HEK293 (cell line): Measurements from ENCODE around the gene FMN1.

ENCODE experiments used
- CTCF ChIA-PET: fragments of 350-600 bp; formaldehyde crosslinking; extraction: SDS; loops from one replicate; lab custom pipeline; 2021; ENCODE audit warnings: antibody characterized with exemption; lab: Yijun Ruan, JAX
- POLR2A ChIA-PET: fragments of 300-600 bp; formaldehyde crosslinking; extraction: SDS; loops from one replicate; lab custom pipeline; 2020; ENCODE audit warnings: antibody characterized with exemption, inconsistent platforms; lab: Yijun Ruan, JAX
- H3K27ac ChIP-seq: fragments of 200-500 bp; sonication (Bioruptor generic); 2 replicates; pipeline ENCODE4 v1.5.1; 2014; ENCODE audit warnings: low read depth, low read length, control low read depth, inconsistent platforms; ENCODE audit errors: extremely low read depth
- H3K36me3 ChIP-seq, 2 experiments: fragments of 200-500 bp in 1 of 2; sonication (Bioruptor generic) in 1 of 2; 1 replicate in 1 of 2; 2 replicates in 1 of 2; pipeline ENCODE4 v1.5.1; 2014 to 2017; ENCODE audit warnings: inconsistent platforms in 2 of 2, low read length in 2 of 2; ENCODE audit not compliant: control insufficient read depth in 2 of 2, insufficient read depth in 1 of 2
- H3K4me1 ChIP-seq: fragments of 200-500 bp; sonication (Bioruptor generic); 2 replicates; pipeline ENCODE4 v1.5.1; 2014; ENCODE audit warnings: mild to moderate bottlenecking, low read length, inconsistent platforms; ENCODE audit not compliant: control insufficient read depth, insufficient read depth
- H3K4me3 ChIP-seq: 2 replicates; pipeline ENCODE4 v1.5.1; 2011; ENCODE audit warnings: low read depth, mild to moderate bottlenecking, control low read depth, low read length, moderate library complexity
- H3K9me3 ChIP-seq: fragments of 200-500 bp; sonication (Bioruptor generic); 2 replicates; pipeline ENCODE4 v1.5.1; 2014; ENCODE audit warnings: low read depth, low read length, inconsistent platforms; ENCODE audit not compliant: control insufficient read depth, insufficient read depth
- EGR2 ChIP-seq: fragments of 450-650 bp; formaldehyde crosslinking; IDR thresholded peaks from 2 replicates; pipeline ENCODE4 v1.5.1; 2016; ENCODE audit warnings: low read depth, missing biosample characterization, missing genetic modification characterization
- GLI4 ChIP-seq: fragments of 450-650 bp; formaldehyde crosslinking; IDR thresholded peaks from 2 replicates; pipeline ENCODE4 v1.5.1; 2016; ENCODE audit warnings: missing biosample characterization, missing genetic modification characterization
- KLF1 ChIP-seq: fragments of 450-650 bp; formaldehyde crosslinking; IDR thresholded peaks from 2 replicates; pipeline ENCODE4 v1.5.1; 2016; ENCODE audit warnings: missing biosample characterization, missing genetic modification characterization
- KLF9 ChIP-seq: fragments of 450-650 bp; formaldehyde crosslinking; IDR thresholded peaks from 2 replicates; pipeline ENCODE4 v1.5.1; 2016; ENCODE audit warnings: missing biosample characterization, missing genetic modification characterization, low read depth
- WT1 ChIP-seq: fragments of 450-650 bp; formaldehyde crosslinking; IDR thresholded peaks from 2 replicates; pipeline ENCODE4 v1.5.1; 2016; ENCODE audit warnings: missing biosample characterization, missing genetic modification characterization
- ZBTB20 ChIP-seq: fragments of 450-650 bp; formaldehyde crosslinking; IDR thresholded peaks from 2 replicates; pipeline ENCODE4 v1.5.1; 2016; ENCODE audit warnings: missing biosample characterization, missing genetic modification characterization
- ZFP69B ChIP-seq: fragments of 450-650 bp; formaldehyde crosslinking; IDR thresholded peaks from 2 replicates; pipeline ENCODE4 v1.5.1; 2016; ENCODE audit warnings: missing biosample characterization, missing genetic modification characterization
- ZNF157 ChIP-seq: fragments of 450-650 bp; formaldehyde crosslinking; IDR thresholded peaks from 2 replicates; pipeline ENCODE4 v1.5.1; 2016; ENCODE audit warnings: missing biosample characterization, missing genetic modification characterization
- ZNF174 ChIP-seq: fragments of 450-650 bp; formaldehyde crosslinking; IDR thresholded peaks from 2 replicates; pipeline ENCODE4 v1.5.0; 2017; ENCODE audit warnings: missing biosample characterization, mild to moderate bottlenecking, missing genetic modification characterization
- ZNF184 ChIP-seq: fragments of 450-650 bp; IDR thresholded peaks from 2 replicates; pipeline ENCODE4 v1.5.1; 2018; ENCODE audit warnings: missing biosample characterization, mild to moderate bottlenecking, missing genetic modification characterization
- ZNF2 ChIP-seq: fragments of 450-650 bp; formaldehyde crosslinking; IDR thresholded peaks from 2 replicates; pipeline ENCODE4 v1.5.1; 2016; ENCODE audit warnings: missing biosample characterization, missing genetic modification characterization
- ZNF211 ChIP-seq: fragments of 450-650 bp; formaldehyde crosslinking; IDR thresholded peaks from 2 replicates; pipeline ENCODE4 v1.5.1; 2016; ENCODE audit warnings: low read depth, missing biosample characterization, missing genetic modification characterization
- ZNF223 ChIP-seq: fragments of 450-650 bp; formaldehyde crosslinking; IDR thresholded peaks from 2 replicates; pipeline ENCODE4 v1.5.1; 2016; ENCODE audit warnings: missing biosample characterization, missing genetic modification characterization
- ZNF48 ChIP-seq: fragments of 450-650 bp; formaldehyde crosslinking; IDR thresholded peaks from 2 replicates; pipeline ENCODE4 v1.5.1; 2016; ENCODE audit warnings: missing biosample characterization, missing genetic modification characterization
- ZNF521 ChIP-seq: fragments of 450-650 bp; formaldehyde crosslinking; IDR thresholded peaks from 2 replicates; pipeline ENCODE4 v1.5.1; 2017; ENCODE audit warnings: missing biosample characterization, mild to moderate bottlenecking, missing genetic modification characterization
- ZNF596 ChIP-seq: fragments of 450-650 bp; IDR thresholded peaks from 2 replicates; pipeline ENCODE4 v1.5.0; 2018; ENCODE audit warnings: missing biosample characterization, mild to moderate bottlenecking, missing genetic modification characterization, moderate library complexity
- ZNF600 ChIP-seq: fragments of 450-650 bp; formaldehyde crosslinking; IDR thresholded peaks from 2 replicates; pipeline ENCODE4 v1.5.1; 2016; ENCODE audit warnings: missing biosample characterization, missing genetic modification characterization
- ZNF623 ChIP-seq: fragments of 450-650 bp; formaldehyde crosslinking; IDR thresholded peaks from 2 replicates; pipeline ENCODE4 v1.5.1; 2016; ENCODE audit warnings: missing biosample characterization, missing genetic modification characterization
- ZNF654 ChIP-seq: fragments of 450-650 bp; formaldehyde crosslinking; IDR thresholded peaks from 2 replicates; pipeline ENCODE4 v1.5.1; 2016; ENCODE audit warnings: low read depth, missing biosample characterization, missing genetic modification characterization
- ZSCAN16 ChIP-seq: fragments of 450-650 bp; formaldehyde crosslinking; IDR thresholded peaks from 2 replicates; pipeline ENCODE4 v1.5.1; 2016; ENCODE audit warnings: missing biosample characterization, missing genetic modification characterization
- TF ChIP-seq, protein P1 (sequence below): fragments of 450-650 bp; formaldehyde crosslinking; IDR thresholded peaks from 2 replicates; pipeline ENCODE4 v1.5.1; 2016; ENCODE audit warnings: missing biosample characterization, missing genetic modification characterization
- TF ChIP-seq, protein P2 (sequence below): fragments of 450-650 bp; formaldehyde crosslinking; IDR thresholded peaks from 2 replicates; pipeline ENCODE4 v1.5.1; 2016; ENCODE audit warnings: missing biosample characterization, missing genetic modification characterization, borderline replicate concordance
- TF ChIP-seq, protein P3 (sequence below): fragments of 450-650 bp; formaldehyde crosslinking; IDR thresholded peaks from 2 replicates; pipeline ENCODE4 v1.5.1; 2016; ENCODE audit warnings: missing biosample characterization, missing genetic modification characterization
- TF ChIP-seq, protein P4 (sequence below): sonication (generic); formaldehyde crosslinking; IDR thresholded peaks from 2 replicates; pipeline ENCODE4 v1.8.1; 2022; ENCODE audit warnings: mild to moderate bottlenecking, moderate library complexity, missing genetic modification reagents

Gene FMN1

DNA sequence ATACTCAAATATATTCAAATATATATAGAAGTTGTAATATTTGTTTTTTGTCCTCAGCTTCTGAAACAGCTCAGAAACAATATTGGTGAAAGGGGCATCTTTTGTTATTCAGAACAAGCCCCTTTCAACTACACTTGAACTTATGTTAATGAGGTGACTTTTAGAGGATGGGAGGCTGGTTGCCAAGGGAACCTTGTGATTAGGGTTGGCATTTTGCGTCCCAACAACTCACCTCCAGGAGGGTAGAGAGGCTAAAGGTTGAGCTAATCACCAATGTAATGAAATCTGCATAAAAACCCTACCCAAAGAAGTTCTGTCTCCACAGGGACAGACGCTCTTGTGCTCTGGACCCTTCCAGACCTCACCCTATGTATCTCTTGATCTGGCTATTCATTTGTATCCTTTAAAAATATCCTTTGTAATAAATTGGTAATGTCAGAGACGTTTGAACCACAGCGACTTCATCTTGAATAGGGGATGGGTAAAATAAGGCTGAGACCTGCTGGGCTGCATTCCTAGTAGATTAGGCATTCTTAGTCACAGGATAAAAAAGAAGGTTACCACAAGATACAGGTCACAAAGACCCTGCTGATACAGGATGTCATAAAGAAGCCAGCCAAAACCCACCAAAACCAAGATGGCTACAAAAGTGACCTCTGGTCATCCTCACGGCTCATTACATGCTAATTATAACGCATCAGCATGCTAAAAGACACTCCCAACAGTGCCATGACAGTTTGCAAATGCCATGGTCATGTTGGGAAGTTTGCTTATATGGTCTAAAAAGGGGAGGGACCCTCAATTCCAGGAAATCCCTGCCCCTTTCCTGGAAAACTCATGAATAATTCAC lies 111.1 kb downstream of the FMN1 start:
- Histone ChIP-seq H3K27ac (no peak overlapping the region), H3K4me3 (no peak overlapping the region), H3K36me3 (no peaks in the 10 kb centered on the region), H3K9me3 (no peaks in the 10 kb centered on the region), H3K4me1 (no peaks in the 10 kb centered on the region)
- ChIA-PET POLR2A (no interaction called here), CTCF (interaction anchor here (0.6 to 13.3 kb wide), 4 partner anchors 11 to 56 kb away, joined by 3 to 185 read pairs (median 3); no protein-coding TSS in a partner anchor)
- TF ChIP-seq EGR2 (tag by site-specific recombination): no peak
- no peak for TF ChIP-seq ZNF623 (tag by site-specific recombination)
- TF ChIP-seq ZFP69B (tag by site-specific recombination): no peak
- TF ChIP-seq ZNF2 (tag by site-specific recombination): no peak

DNA sequence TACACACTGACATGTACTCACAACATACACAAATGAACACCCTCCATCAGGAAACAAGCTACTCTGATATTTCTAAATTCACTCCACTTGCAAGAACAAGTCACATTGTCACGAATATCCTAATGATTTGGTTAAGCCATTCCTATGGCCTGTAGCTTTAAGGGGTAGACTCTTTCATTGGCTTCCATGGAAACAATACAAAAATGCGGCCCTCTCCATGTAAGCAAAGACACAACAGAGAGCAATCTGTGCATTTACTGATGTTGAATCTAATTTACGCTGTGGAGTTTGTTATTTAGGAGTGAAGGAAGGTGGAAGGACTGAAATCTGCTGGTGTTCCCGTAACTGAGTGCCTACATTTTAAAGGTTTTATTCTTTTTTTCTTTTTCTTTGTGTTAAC lies 114.5 kb downstream of the FMN1 start:
- POLR2A ChIA-PET: no interaction called here
- H3K36me3 ChIP-seq: no peaks in the 10 kb centered on the region
- no peaks in the 10 kb centered on the region for H3K4me1 ChIP-seq
- no peak for TF ChIP-seq ZFP69B (tag by site-specific recombination)
- no peak for TF ChIP-seq KLF1 (tag by site-specific recombination)
- no peak for TF ChIP-seq ZNF223 (tag by site-specific recombination)
- TF ChIP-seq ZNF521: no peak
- no peak for TF ChIP-seq ZNF48 (tag by site-specific recombination)
- TF ChIP-seq, protein P1, sequence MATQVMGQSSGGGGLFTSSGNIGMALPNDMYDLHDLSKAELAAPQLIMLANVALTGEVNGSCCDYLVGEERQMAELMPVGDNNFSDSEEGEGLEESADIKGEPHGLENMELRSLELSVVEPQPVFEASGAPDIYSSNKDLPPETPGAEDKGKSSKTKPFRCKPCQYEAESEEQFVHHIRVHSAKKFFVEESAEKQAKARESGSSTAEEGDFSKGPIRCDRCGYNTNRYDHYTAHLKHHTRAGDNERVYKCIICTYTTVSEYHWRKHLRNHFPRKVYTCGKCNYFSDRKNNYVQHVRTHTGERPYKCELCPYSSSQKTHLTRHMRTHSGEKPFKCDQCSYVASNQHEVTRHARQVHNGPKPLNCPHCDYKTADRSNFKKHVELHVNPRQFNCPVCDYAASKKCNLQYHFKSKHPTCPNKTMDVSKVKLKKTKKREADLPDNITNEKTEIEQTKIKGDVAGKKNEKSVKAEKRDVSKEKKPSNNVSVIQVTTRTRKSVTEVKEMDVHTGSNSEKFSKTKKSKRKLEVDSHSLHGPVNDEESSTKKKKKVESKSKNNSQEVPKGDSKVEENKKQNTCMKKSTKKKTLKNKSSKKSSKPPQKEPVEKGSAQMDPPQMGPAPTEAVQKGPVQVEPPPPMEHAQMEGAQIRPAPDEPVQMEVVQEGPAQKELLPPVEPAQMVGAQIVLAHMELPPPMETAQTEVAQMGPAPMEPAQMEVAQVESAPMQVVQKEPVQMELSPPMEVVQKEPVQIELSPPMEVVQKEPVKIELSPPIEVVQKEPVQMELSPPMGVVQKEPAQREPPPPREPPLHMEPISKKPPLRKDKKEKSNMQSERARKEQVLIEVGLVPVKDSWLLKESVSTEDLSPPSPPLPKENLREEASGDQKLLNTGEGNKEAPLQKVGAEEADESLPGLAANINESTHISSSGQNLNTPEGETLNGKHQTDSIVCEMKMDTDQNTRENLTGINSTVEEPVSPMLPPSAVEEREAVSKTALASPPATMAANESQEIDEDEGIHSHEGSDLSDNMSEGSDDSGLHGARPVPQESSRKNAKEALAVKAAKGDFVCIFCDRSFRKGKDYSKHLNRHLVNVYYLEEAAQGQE (tag by site-specific recombination): no peak
- TF ChIP-seq ZNF174 (tag by site-specific recombination): no peak
- TF ChIP-seq, protein P2, sequence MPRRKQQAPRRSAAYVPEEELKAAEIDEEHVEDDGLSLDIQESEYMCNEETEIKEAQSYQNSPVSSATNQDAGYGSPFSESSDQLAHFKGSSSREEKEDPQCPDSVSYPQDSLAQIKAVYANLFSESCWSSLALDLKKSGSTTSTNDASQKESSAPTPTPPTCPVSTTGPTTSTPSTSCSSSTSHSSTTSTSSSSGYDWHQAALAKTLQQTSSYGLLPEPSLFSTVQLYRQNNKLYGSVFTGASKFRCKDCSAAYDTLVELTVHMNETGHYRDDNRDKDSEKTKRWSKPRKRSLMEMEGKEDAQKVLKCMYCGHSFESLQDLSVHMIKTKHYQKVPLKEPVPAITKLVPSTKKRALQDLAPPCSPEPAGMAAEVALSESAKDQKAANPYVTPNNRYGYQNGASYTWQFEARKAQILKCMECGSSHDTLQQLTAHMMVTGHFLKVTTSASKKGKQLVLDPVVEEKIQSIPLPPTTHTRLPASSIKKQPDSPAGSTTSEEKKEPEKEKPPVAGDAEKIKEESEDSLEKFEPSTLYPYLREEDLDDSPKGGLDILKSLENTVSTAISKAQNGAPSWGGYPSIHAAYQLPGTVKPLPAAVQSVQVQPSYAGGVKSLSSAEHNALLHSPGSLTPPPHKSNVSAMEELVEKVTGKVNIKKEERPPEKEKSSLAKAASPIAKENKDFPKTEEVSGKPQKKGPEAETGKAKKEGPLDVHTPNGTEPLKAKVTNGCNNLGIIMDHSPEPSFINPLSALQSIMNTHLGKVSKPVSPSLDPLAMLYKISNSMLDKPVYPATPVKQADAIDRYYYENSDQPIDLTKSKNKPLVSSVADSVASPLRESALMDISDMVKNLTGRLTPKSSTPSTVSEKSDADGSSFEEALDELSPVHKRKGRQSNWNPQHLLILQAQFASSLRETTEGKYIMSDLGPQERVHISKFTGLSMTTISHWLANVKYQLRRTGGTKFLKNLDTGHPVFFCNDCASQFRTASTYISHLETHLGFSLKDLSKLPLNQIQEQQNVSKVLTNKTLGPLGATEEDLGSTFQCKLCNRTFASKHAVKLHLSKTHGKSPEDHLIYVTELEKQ: no peak
- TF ChIP-seq ZNF184 (tag by site-specific recombination): no peak
- TF ChIP-seq, all 188 proteins: peak for 0
- H3K4me3 ChIP-seq: no peak overlapping the region
- CTCF ChIA-PET: interaction anchor here (0.9 kb wide), 1 partner anchor 136 kb away, joined by 4 read pairs; no protein-coding TSS in a partner anchor
- H3K27ac ChIP-seq: no peak overlapping the region
- H3K9me3 ChIP-seq: no peaks in the 10 kb centered on the region

DNA sequence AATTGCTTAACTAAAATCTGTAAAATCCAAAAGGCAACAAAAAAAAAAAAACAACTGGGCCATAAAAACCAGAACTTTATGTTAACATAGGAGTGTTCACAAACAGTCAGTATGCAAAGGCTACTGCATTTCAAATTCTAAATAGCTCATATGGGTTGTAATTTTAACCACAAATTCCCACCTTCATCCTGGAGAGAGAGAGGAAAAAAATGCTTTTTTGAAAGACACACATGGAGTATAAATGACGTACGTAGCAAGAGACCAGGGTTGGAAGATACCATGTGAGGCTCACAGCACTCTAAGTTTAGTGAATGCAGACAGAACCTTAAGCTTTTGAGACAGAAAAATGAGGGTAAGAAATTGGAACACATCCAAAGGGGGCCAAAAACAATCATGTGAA lies 115.9 kb downstream of the FMN1 start:
- H3K4me3 ChIP-seq: no peak overlapping the region
- ChIA-PET CTCF (interaction anchor here (0.6 to 1.6 kb wide), 3 partner anchors 8 to 513 kb away, joined by 3 to 10 read pairs (median 7); no protein-coding TSS in a partner anchor), POLR2A (no interaction called here)
- H3K27ac ChIP-seq: no peak overlapping the region
- no peaks in the 10 kb centered on the region for H3K9me3 ChIP-seq
- H3K36me3 ChIP-seq: no peaks in the 10 kb centered on the region
- H3K4me1 ChIP-seq: no peaks in the 10 kb centered on the region
- no peak for TF ChIP-seq WT1
- TF ChIP-seq ZNF600 (tag by site-specific recombination): no peak
- no peak for TF ChIP-seq ZNF596 (tag by site-specific recombination)
- no peak for TF ChIP-seq ZNF184 (tag by site-specific recombination)
- TF ChIP-seq ZNF211 (tag by site-specific recombination): no peak
- TF ChIP-seq ZNF654 (tag by site-specific recombination): no peak
- no peak for TF ChIP-seq GLI4 (tag by site-specific recombination)
- TF ChIP-seq ZSCAN16: no peak
- TF ChIP-seq, protein P3, sequence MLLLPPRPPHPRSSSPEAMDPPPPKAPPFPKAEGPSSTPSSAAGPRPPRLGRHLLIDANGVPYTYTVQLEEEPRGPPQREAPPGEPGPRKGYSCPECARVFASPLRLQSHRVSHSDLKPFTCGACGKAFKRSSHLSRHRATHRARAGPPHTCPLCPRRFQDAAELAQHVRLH (tag by site-specific recombination): no peak
- TF ChIP-seq, protein P4, sequence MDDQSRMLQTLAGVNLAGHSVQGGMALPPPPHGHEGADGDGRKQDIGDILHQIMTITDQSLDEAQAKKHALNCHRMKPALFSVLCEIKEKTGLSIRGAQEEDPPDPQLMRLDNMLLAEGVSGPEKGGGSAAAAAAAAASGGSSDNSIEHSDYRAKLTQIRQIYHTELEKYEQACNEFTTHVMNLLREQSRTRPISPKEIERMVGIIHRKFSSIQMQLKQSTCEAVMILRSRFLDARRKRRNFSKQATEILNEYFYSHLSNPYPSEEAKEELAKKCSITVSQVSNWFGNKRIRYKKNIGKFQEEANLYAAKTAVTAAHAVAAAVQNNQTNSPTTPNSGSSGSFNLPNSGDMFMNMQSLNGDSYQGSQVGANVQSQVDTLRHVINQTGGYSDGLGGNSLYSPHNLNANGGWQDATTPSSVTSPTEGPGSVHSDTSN (CRISPR knock-in tag): no peak
- TF ChIP-seq ZNF157 (tag by site-specific recombination): no peak
- TF ChIP-seq ZBTB20 (tag by site-specific recombination): no peak
- TF ChIP-seq KLF9 (tag by site-specific recombination): no peak
